ENCODE results near the gene ZMYND8. TPM values are rescaled to one million over a fixed set of nuclear protein-coding genes. Genes with fewer than 3 reads are reported as not detected.
"Not testable (repeated sequence)": the region's sequence is repeated elsewhere in the genome, so short reads cannot be mapped to it uniquely, and the experiment has no call there.

The ZMYND8 gene
- total and polyA plus RNA-seq, 5 experiments from 2014 or later: 8.9 to 67.8 (median 20.4) TPM

DNA sequence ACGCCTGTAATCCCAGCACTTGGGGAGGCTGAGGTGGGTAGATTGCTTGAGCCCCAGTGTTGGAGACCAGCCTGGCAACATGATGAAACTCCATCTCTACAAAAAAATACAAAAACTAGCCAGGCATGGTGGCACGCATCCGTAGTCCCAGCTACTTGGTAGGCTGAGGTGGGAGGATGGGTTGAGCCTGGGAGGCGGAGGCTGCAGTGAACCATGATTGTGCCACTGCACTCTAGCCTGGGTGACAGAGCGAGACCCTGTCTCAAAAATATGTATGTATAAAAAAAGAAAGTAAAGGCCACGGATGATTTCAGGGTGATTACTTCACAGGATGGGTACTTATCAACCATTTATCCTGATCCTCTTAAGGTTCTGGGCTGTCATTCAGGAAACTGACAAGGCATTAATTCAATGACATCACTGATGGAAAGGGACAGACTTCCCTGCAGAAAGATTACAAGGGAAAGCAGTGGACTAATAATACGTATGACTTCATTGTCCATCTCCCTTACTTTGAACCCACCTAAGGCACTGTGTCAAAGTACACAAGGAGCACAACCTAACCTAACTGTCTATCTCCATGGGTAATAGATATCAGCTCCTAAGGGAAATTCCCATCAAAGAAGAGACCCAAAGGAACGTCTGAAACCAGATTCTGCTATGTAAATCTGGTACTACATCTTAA, 61.2 kb downstream of the ZMYND8 start:
- H3K27me3 Mint-ChIP-seq: no peaks in the 10 kb centered on the region
- H3K9me3 Mint-ChIP-seq: no peaks in the 10 kb centered on the region
- ATAC-seq (no peak), DNase-seq (no peak)
- POLR2A ChIA-PET: no interaction called here
- peaks cover 0 to 93% (median 38%) of the 10 kb centered on the region in 3 donors for H3K36me3 Mint-ChIP-seq
- H3K4me1 Mint-ChIP-seq: peaks cover 0 to 16% (median 4%) of the 10 kb centered on the region in 4 donors
- peak overlapping the region in 1 of 10 donors; percentile 60 for H3K27ac Mint-ChIP-seq
- H3K4me3 Mint-ChIP-seq: no peak overlapping the region

DNA sequence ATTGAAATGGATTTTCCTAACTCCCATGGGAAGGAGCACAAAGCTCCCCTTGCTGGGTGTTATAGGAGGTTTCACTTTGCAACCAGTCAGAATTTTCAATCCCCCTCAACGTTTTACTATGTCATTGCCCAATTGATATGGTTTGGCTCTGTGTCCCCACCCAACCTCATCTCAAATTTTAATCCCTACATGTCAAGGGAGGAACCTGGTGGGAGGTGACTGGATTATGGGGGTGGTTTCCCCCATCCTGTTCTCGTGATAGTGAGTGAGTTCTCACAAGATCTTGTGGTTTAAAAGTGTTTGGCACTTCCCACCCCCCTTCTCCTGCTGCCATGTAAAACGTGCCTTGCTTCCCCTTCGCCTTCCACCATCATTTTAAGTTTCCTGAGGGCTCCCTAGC, 62.9 kb downstream of the ZMYND8 start:
- peak overlapping the region in 6 of 10 donors; percentile 6 to 80 (median 56) for H3K27ac Mint-ChIP-seq
- POLR2A ChIA-PET: interaction anchor here (0.6 to 0.8 kb wide), 2 partner anchors 14 to 62 kb away, joined by 3 read pairs; no protein-coding TSS in a partner anchor
- no peak for DNase-seq
- no peaks in the 10 kb centered on the region for H3K27me3 Mint-ChIP-seq
- H3K4me3 Mint-ChIP-seq: no peak overlapping the region
- peaks cover 0 to 94% (median 47%) of the 10 kb centered on the region in 3 donors for H3K36me3 Mint-ChIP-seq
- H3K4me1 Mint-ChIP-seq: peaks cover 0 to 12% (median under 1%) of the 10 kb centered on the region in 4 donors
- H3K9me3 Mint-ChIP-seq: no peaks in the 10 kb centered on the region
- no peak for ATAC-seq

DNA sequence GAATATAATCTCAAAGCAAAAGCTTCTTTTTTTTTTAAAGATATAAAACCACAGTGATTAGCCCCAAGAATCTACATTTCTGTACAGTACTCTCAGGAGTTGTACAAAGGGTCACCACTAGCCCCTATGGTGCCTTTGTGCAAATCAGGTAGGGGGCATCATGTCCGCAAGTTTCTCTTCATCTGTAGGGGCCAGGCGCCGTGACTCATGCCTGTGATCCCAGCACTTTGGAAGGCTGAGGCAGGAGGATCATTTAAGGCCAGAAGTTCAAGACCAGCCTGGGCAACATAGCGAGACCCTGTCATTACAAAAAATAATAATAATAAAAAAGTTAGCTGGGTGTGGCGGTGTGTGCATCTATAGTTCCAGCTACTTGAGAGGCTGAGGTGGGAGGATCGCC, 63.9 kb downstream of the ZMYND8 start:
- DNase-seq: no peak
- H3K4me3 Mint-ChIP-seq: no peak overlapping the region
- peaks cover 0 to 93% (median 43%) of the 10 kb centered on the region in 3 donors for H3K36me3 Mint-ChIP-seq
- ATAC-seq: no peak
- no peaks in the 10 kb centered on the region for H3K27me3 Mint-ChIP-seq
- peak overlapping the region in 2 of 10 donors; percentile 37 to 85 for H3K27ac Mint-ChIP-seq
- POLR2A ChIA-PET: interaction anchor here (0.8 kb wide), 1 partner anchor 64 kb away, joined by 3 read pairs; no protein-coding TSS in a partner anchor
- no peaks in the 10 kb centered on the region for H3K9me3 Mint-ChIP-seq
- peaks cover 0 to 12% (median under 1%) of the 10 kb centered on the region in 4 donors for H3K4me1 Mint-ChIP-seq

DNA sequence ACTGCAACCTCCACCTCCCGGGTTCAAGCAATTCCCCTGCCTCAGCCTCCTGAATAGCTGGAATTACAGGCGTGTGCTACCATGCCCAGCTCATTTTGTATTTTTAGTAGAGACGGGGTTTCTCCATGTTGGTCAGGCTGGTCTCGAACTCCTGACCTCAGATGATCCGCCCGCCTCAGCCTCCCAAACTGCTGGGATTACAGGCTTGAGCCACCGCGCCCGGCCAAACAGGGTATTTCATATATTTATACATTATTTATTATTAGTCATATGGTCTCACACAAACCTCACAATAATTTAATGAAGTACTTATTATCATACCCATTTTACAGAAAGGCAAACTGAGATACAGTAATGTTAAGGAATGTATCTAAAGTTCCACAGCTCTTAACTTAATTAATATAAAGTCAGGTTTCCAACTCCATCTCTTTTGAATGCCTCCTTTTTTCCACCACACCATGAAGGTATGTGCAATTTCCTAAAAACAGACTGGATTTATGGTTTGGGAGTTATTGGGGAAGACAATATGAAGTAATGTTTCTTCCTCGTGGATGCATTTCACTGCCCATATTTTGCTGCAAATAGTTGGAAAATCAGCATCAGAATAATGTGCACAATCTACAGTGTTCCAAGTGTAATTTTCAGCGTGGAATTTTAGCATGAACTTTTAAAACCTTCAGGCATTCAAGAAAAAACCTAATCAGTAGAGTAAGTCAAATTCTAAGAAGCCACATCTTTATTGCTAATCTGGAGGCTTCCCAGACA, 65.7 kb downstream of the ZMYND8 start:
- peaks cover 0 to 91% (median 40%) of the 10 kb centered on the region in 3 donors for H3K36me3 Mint-ChIP-seq
- no peak overlapping the region for H3K27ac Mint-ChIP-seq
- H3K4me1 Mint-ChIP-seq: peaks cover 0 to 12% (median under 1%) of the 10 kb centered on the region in 4 donors
- no peak for ATAC-seq
- DNase-seq: no peak
- POLR2A ChIA-PET: no interaction called here
- no peaks in the 10 kb centered on the region for H3K27me3 Mint-ChIP-seq
- H3K9me3 Mint-ChIP-seq: no peaks in the 10 kb centered on the region
- no peak overlapping the region for H3K4me3 Mint-ChIP-seq

DNA sequence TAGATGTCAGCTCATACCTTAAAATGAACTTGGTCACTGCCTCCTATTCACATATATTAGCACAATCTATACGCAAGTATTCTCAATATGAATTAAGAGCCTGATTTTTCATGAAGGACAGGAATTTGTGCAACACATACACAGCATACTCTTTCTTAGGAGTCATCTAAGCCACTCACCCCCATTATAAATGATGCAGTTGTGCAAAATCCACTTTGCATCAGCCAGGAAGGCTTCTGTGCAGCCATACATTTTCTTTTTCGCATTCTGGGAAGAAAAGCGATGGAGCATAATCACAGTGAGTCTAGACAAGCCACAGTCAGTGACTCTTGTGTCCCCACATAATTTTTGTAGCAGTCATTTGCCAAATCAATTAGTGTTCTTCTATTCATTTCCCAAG, 66.5 kb downstream of the ZMYND8 start:
- no peak overlapping the region for H3K4me3 Mint-ChIP-seq
- peaks cover 0 to 12% (median under 1%) of the 10 kb centered on the region in 4 donors for H3K4me1 Mint-ChIP-seq
- H3K27me3 Mint-ChIP-seq: no peaks in the 10 kb centered on the region
- peak overlapping the region in 2 of 10 donors; percentile 6 to 44 for H3K27ac Mint-ChIP-seq
- ATAC-seq (no peak), DNase-seq (no peak)
- no peaks in the 10 kb centered on the region for H3K9me3 Mint-ChIP-seq
- POLR2A ChIA-PET: no interaction called here
- peaks cover 0 to 90% (median 36%) of the 10 kb centered on the region in 3 donors for H3K36me3 Mint-ChIP-seq

DNA sequence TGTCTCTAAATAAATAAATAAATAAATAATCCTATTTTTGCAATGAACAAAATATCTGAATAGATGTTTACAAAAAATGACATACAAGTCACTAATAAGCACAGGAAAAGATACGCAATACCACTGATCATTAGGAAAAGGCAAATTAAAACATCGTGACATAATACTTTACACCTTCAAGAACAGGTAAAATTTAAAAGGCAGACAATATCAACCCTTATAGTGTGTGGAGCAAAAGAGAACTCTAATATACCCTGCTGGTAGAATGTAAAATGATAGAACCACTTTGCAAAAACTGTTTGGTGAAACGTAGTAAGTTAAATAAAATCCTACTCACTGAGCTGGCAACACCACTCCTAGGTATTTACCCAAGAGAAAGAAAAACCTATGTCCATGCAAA, 67.4 kb downstream of the ZMYND8 start:
- DNase-seq (no peak), ATAC-seq (no peak)
- Mint-ChIP-seq H3K27me3 (no peaks in the 10 kb centered on the region), H3K36me3 (peaks cover 0 to 90% (median 33%) of the 10 kb centered on the region in 3 donors), H3K9me3 (no peaks in the 10 kb centered on the region), H3K4me3 (no peak overlapping the region), H3K4me1 (peaks cover 0 to 6% (median 0%) of the 10 kb centered on the region in 4 donors), H3K27ac (peak overlapping the region in 3 of 10 donors; percentile 1 to 70 (median 44))
- POLR2A ChIA-PET: no interaction called here

DNA sequence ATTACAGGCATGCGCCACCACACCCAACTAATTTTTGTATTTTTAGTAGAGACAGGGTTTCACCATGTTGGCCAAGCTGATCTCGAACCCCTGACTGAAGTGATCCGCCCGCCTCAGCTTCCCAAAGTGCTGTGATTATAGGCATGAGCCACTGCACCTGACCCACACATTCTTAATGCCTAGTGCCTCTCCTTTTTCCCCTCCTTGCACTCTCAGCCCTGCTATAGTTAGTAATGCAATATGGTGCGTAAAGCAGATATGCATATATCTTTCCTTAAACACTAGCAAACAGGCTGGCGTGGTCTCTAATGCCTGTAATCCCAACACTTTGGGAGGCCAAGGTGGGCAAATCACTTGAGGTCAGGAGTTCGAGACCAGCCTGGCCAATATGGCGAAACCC, 68.0 kb downstream of the ZMYND8 start:
- not testable (repeated sequence) for H3K4me1 Mint-ChIP-seq, DNase-seq, H3K4me3 Mint-ChIP-seq, ATAC-seq, H3K9me3 Mint-ChIP-seq, H3K27me3 Mint-ChIP-seq
- POLR2A ChIA-PET: interaction anchor here (0.7 kb wide), 1 partner anchor 1601 kb away, joined by 3 read pairs; no protein-coding TSS in a partner anchor
- Mint-ChIP-seq H3K27ac (peak overlapping the region in 2 of 10 donors; percentile 14 to 40), H3K36me3 (peaks cover 0 to 90% (median 27%) of the 10 kb centered on the region in 3 donors)

DNA sequence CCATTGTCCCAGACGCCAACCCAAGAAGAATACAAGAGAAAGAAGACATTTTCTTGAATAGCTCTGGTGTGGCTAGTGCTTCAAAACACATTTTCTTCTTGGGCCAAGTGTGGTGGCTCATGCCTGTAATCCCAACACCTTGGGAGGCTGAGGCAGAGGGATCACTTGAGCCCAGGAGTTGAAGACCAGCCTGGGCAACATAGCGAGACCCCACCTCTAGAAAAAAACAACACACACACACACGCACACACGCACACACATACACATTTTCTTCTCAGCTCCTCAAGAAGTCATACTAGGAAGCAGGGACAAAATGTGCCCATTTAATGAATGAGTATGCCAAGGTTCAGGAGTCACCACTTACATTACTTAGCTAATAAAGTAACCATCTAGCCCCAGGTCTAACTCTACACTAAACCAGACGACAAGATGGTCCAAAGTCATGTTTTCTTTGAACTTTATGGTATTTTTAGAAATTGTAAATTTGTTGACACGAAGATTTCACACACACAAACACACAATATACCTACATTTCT, 68.8 kb downstream of the ZMYND8 start:
- Mint-ChIP-seq H3K27me3 (no peaks in the 10 kb centered on the region), H3K27ac (peak overlapping the region in 3 of 10 donors; percentile 46 to 63 (median 51)), H3K9me3 (no peaks in the 10 kb centered on the region), H3K4me1 (peaks cover 0 to 2% (median 0%) of the 10 kb centered on the region in 4 donors), H3K36me3 (peaks cover 0 to 92% (median 26%) of the 10 kb centered on the region in 3 donors), H3K4me3 (no peak overlapping the region)
- no peak for ATAC-seq
- DNase-seq: no peak
- POLR2A ChIA-PET: interaction anchor here (0.5 kb wide), 1 partner anchor 1918 kb away, joined by 4 read pairs; no protein-coding TSS in a partner anchor

DNA sequence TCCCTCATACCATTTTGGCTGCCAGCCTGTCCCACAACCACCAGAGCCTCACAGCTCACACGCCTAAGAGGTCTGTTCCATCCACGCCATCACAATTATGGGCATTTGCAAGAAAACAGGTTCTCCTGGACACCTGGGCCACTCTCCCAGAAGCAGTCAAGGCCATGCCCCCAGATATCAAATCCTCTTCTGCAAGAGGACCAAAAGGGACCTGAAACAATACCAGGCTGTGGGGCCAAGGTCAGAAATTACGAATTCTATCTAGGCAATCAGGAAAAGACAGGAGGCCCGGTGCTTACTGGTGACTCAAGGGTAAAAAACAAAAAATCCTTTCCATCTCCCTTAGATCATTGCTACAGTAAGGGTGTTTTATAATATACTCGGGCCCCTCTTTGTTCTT, 69.8 kb downstream of the ZMYND8 start:
- H3K36me3 Mint-ChIP-seq: peaks cover 0 to 91% (median 21%) of the 10 kb centered on the region in 3 donors
- ATAC-seq (no peak), DNase-seq (no peak)
- POLR2A ChIA-PET: no interaction called here
- H3K27ac Mint-ChIP-seq: peak overlapping the region in 5 of 10 donors; percentile 18 to 78 (median 55)
- no peaks in the 10 kb centered on the region for H3K9me3 Mint-ChIP-seq
- H3K4me3 Mint-ChIP-seq: no peak overlapping the region
- H3K4me1 Mint-ChIP-seq: peaks cover 0 to 2% (median 0%) of the 10 kb centered on the region in 4 donors
- H3K27me3 Mint-ChIP-seq: no peaks in the 10 kb centered on the region

DNA sequence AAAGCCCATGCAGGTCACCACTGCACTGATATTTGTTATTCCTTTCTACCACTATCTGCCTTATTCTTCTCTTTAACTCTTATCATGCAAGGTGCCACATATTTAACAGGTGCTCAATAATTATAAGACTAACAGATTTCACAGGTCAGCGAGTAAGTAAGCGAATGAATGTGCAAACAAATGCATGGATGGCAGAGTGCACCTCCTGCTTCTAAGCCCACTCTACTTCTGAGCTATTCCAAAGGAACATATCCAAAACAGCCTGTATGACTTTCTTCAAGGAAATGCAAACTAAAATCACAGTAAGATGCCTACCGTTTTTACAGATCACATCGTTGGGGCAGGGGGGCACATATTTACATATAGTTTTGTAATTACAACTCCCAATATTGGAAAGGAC, 71.3 kb downstream of the ZMYND8 start:
- Mint-ChIP-seq H3K36me3 (peaks cover 0 to 94% (median 17%) of the 10 kb centered on the region in 3 donors), H3K9me3 (no peaks in the 10 kb centered on the region), H3K27ac (peak overlapping the region in 4 of 10 donors; percentile 3 to 73 (median 47)), H3K4me1 (peaks cover 0 to 6% (median 2%) of the 10 kb centered on the region in 4 donors), H3K27me3 (no peaks in the 10 kb centered on the region), H3K4me3 (no peak overlapping the region)
- ATAC-seq: no peak
- DNase-seq: no peak
- POLR2A ChIA-PET: no interaction called here

DNA sequence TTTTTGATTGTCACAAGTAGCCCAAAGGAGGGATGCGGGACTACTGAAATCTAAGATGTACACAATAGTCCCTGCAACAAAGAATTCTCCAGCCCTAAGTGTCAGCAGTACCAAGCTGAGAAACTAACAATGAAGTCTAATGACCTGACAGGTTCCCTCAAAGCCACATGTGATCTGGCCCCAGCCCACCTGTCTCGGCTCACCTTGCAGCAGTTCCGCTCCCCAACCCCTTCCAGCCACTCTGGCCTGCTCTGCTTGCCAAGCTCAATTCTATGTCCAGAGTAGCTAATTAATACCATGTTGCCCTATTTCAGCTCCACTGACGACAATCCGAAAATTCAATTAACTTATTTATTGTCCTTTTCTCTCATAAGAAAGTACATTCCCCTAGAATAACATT, 72.1 kb downstream of the ZMYND8 start:
- Mint-ChIP-seq H3K27me3 (no peaks in the 10 kb centered on the region), H3K27ac (peak overlapping the region in 7 of 10 donors; percentile 20 to 84 (median 55))
- POLR2A ChIA-PET: no interaction called here

DNA sequence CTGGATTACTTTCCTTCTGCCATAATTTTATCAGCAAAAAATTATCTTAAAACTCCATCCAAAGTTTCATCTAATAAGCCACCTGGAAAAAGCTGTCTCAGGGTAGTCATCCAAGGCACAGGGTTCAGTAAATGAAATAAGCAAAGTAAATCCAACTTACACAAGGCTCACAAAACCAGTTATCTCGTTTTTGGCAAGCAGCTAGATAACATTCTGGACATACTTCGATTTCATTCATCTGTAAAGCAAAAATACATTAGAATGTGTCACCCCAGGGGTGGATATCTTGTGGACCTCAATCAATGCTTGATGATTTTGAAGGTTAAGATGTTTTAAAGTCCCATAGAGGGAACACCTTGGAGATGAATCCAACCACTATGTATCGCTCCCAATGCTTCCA, 73.1 kb downstream of the ZMYND8 start:
- Mint-ChIP-seq H3K4me1 (peaks cover 0 to 6% (median 2%) of the 10 kb centered on the region in 4 donors), H3K4me3 (no peak overlapping the region), H3K9me3 (no peaks in the 10 kb centered on the region), H3K36me3 (peaks cover 0 to 93% (median 9%) of the 10 kb centered on the region in 3 donors), H3K27ac (peak overlapping the region in 5 of 10 donors; percentile 34 to 84 (median 75)), H3K27me3 (no peaks in the 10 kb centered on the region)
- DNase-seq (no peak), ATAC-seq (no peak)
- POLR2A ChIA-PET: no interaction called here

More for the DNA sequence above, 72.1 kb downstream of the ZMYND8 start:
- no peaks in the 10 kb centered on the region for H3K9me3 Mint-ChIP-seq
- H3K4me3 Mint-ChIP-seq: no peak overlapping the region
- H3K36me3 Mint-ChIP-seq: peaks cover 0 to 94% (median 13%) of the 10 kb centered on the region in 3 donors
- peaks cover 0 to 6% (median 2%) of the 10 kb centered on the region in 4 donors for H3K4me1 Mint-ChIP-seq
- DNase-seq (no peak), ATAC-seq (no peak)

Measured in naive thymus-derived CD8-positive, alpha-beta T cell (primary cell).